ENCODE data around the gene MYOT. TPM values are rescaled to one million over a fixed set of nuclear protein-coding genes. Genes with fewer than 3 reads are reported as not detected.

Gene MYOT
- total and polyA plus RNA-seq, 2 donors (not counting 3 experiments of a cell fraction or from before 2014, with no cell fraction given), result not detected

- Histone ChIP-seq H3K9me1 (replicated peaks; ENCODE audit: control insufficient read depth, extremely low read depth, insufficient read depth, low read length) (no peaks in the 10 kb centered on the region), H3K9ac (replicated peaks; ENCODE audit: extremely low read depth, insufficient read depth, low read length) (no peak overlapping the region), H3K4me3 (replicated peaks in 1 of 3; ENCODE audit: insufficient read depth in 1 of 3, low read depth in 1 of 3, low read length in 3 of 3) (no peak overlapping the region), H3K27ac (ENCODE audit: insufficient read depth, low read depth, low read length) (no peak overlapping the region), H3K27me3 (ENCODE audit: control insufficient read depth in 2 of 2, insufficient read depth in 2 of 2, low read length in 2 of 2) (no peaks in the 10 kb centered on the region), H3K4me2 (ENCODE audit: insufficient read depth, low read length) (no peak overlapping the region), H4K20me1 (replicated peaks; ENCODE audit: control insufficient read depth, extremely low read depth, insufficient read depth, low read length) (no peaks in the 10 kb centered on the region), H3K36me3 (ENCODE audit: control insufficient read depth in 2 of 2, extremely low read depth in 1 of 2, insufficient read depth in 2 of 2, low read length in 2 of 2) (no peaks in the 10 kb centered on the region), H3K79me2 (ENCODE audit: control insufficient read depth, insufficient read depth, low read length) (no peaks in the 10 kb centered on the region), H3K9me3 (replicated peaks; ENCODE audit: control insufficient read depth, insufficient read depth, low read length) (no peaks in the 10 kb centered on the region), H3K4me1 (ENCODE audit: control insufficient read depth, extremely low read depth, insufficient read depth, low read length) (peaks cover 24% of the 10 kb centered on the region), H2AFZ (ENCODE audit: low read depth, low read length) (no peak overlapping the region)
- DNase-seq (ENCODE audit: low read depth, low spot score), result no peak
- TF ChIP-seq GATA2 (IDR thresholded peaks at IDR 0.05; ENCODE audit: insufficient read depth, insufficient read length, low read depth, low read length) (no peak), POLR2A (IDR thresholded peaks at IDR 0.05; ENCODE audit: low read depth, low read length) (no peak), FOS (IDR thresholded peaks at IDR 0.05; ENCODE audit: borderline replicate concordance, insufficient read depth, low read length) (no peak), POLR2AphosphoS5 (IDR thresholded peaks at IDR 0.05; ENCODE audit: insufficient read depth, low read depth, low read length) (no peak), JUN (IDR thresholded peaks at IDR 0.05; ENCODE audit: borderline replicate concordance, insufficient read depth, insufficient read length, low read depth) (no peak), EZH2 (IDR thresholded peaks at IDR 0.05; ENCODE audit: borderline replicate concordance, low read depth, low read length, severe bottlenecking) (no peak), CTCF (IDR thresholded peaks at IDR 0.05; ENCODE audit: extremely low read depth in 1 of 2, insufficient read depth in 1 of 2, low read depth in 1 of 2, low read length in 2 of 2) (no peak), MAX (IDR thresholded peaks at IDR 0.05; ENCODE audit: insufficient read depth, insufficient read length) (no peak), MYC (IDR thresholded peaks at IDR 0.05; ENCODE audit: low read depth, low read length) (no peak)
- FAIRE-seq, result no peak
- ChIA-PET CTCF (no interaction called here), POLR2A (interaction anchor here (1.3 kb wide), 1 partner anchor 11 kb away, joined by 3 read pairs; the partner anchor contains the start of gene PKD2L2)
- dilution Hi-C loops (cut with MboI; ENCODE audit: extremely low pct_ligation_motif_present, low sequenced_read_pairs) (no loop called here), intact Hi-C loops (cut with micrococcal nuclease) (no loop called here)
- no TSS peak for BruUV-seq (replicated peaks)
Observed at GRCh38 chr5:137899493-137899892, 31.8 kb downstream of the MYOT start.

Measured in endothelial cell of umbilical vein (primary cell).